Stimulated activated CD4-positive, alpha-beta T cell treated with anti-CD3 and anti-CD28 coated beads, Interleukin-2, amount 100 ng/mL, for 48 hours (primary cell): ENCODE data around the gene WDHD1.
"Not testable (repeated sequence)": the region's sequence is repeated elsewhere in the genome, so short reads cannot be mapped to it uniquely, and the experiment has no call there.

Source experiments
- DNase-seq, 2 donors: peaks; one replicate each; pipeline ENCODE4 v3.0.0-alpha.2; 2020

The WDHD1 gene

GRCh38 chr14:55047301-55048053, 20.6 kb upstream of the WDHD1 start:
- DNase-seq, result no peak

DNA sequence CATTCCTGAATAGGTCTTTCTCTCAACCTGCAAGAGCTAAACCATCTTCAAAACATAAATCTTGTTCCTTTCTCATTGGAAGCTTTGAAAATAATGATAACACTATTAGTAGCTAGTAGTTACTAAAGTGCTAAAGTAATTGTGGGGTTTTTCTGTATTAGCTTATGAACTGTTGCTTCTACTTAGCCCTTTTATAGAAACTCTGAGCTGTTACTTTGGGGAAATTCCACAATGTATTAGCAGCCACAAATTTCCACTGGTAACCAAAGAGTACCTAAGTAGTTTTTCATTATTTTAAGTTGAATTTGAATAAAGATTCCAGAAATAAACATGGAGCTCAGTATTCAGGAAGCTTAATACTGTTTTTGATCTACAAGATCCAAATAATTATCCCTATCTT, 18.2 kb upstream of the WDHD1 start:
- no peak for DNase-seq

DNA sequence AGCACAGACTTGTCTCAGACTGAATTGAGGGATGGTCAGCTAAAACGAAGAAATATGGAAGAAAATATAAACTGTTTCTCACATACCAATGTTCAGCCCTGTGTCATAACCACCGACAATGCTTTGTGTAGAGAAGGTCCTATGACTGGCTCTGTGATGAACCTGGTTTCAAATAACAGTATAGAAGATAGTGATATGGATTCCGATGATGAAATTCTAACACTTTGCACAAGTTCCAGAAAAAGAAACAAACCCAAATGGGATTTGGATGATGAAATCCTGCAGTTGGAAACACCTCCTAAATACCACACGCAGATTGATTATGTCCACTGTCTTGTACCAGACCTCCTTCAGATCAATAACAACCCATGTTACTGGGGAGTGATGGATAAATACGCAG, 16.6 kb upstream of the WDHD1 start:
- no peak for DNase-seq

DNA sequence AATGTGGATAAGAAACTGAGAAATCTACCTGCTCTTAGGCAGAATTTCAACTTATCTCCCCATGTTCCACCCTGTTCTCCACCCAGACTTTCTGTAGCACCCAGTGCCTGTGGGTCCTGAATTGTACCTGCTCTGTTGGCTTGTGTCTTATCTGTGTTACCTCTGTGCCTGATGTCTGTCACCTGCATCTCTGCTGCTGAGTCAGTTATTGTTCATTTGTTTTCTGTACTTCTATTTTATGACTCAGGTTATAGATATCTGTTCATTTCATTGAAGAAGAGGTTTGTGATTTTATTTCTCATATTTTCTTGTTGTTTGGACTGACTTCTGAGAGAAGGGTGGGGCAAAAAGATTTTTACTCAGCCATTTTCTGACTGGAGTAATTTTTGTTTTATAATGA, 11.8 kb upstream of the WDHD1 start:
- no peak for DNase-seq

DNA sequence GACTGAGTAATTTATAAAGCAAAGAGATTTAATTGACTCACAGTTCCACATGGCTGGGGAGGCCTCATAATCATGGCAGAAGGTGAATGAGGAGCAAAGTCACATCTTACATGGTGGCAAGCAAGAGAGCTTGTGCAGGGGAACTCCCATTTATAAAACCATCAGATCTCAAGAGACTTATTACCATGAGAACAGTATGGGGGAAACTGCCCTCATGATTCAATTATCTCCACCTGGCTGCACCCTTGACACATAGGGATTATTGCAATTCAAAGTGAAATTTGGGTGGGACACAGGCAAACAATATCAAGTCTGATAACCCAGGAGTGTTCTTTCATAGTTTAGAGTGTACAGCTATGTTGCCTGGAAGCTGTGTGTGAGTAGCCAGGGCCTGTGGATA, 11.1 kb upstream of the WDHD1 start:
- DNase-seq, result not testable (repeated sequence)

- no peak for DNase-seq
Observed at GRCh38 chr14:55031190-55031589, 4.3 kb upstream of the WDHD1 start.

GRCh38 chr14:55028476-55028875, 1.6 kb upstream of the WDHD1 start:
- no peak for DNase-seq

- DNase-seq, result no peak
Observed at GRCh38 chr14:55028066-55028465, 1.2 kb upstream of the WDHD1 start.

GRCh38 chr14:55026441-55026792, 482 bp downstream of the WDHD1 start:
- DNase-seq, result no peak

DNA sequence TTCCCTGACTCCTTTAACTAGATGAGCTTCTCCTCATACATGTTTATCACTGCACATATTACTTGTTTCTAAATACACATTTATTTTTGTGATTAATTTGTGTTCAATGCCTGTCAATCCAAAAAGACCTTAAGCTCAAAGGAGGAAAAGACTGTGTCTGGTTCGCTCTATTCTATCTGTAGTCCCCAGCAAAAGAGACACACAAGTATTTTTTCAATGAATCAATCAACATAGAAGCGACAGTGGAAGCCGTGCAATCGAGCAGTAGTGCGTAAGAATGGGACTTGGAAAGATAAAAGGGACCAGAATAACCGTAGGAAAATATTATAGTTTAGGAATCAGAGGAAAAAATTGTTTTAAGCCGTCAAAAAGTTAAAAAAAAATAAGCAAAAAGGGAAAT, 951 bp downstream of the WDHD1 start:
- DNase-seq, result no peak

DNA sequence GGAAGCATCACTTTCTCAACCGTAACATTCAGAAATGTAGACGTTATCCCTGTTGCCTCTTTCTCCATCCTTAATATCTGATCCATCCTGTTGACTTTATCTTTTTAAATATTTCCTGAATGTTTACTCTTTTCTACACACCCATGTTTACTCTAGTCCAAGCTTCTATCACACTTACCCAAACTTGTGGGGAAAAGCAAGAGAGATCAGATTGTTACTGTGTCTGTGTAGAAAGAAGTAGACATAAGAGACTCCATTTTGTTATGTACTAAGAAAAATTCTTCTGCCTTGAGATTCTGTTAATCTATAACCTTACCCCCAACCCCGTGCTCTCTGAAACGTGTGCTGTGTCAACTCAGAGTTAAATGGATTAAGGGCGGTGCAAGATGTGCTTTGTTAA, 2.5 kb downstream of the WDHD1 start:
- not testable (repeated sequence) for DNase-seq

DNA sequence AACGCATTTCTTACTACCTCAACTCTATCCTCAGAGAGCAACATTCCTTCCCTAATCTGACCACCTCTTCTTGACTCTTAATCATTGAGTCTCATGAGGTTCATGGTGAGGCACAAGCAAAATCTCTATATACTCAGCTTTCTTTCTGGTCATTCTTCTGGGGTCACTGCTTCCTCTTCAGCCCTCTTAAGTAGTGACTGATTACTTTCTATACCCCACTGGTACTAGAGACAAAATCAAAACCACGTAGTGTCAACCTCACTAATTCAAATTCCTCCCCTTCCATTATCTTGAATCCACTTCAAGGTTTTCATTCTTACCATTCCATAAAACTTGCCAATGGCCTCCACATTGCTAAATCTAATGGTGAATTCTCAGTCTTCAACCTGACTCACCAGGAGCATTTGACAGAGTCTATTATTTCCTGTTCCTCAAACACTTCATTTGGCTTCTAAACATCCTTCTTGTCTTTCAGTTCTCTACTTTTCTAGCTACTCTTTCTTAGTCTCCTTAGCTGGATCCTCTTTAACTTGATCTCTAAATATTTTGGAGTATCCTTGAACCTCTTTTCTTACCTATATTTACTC, 6.8 kb downstream of the WDHD1 start:
- DNase-seq, result no peak

DNA sequence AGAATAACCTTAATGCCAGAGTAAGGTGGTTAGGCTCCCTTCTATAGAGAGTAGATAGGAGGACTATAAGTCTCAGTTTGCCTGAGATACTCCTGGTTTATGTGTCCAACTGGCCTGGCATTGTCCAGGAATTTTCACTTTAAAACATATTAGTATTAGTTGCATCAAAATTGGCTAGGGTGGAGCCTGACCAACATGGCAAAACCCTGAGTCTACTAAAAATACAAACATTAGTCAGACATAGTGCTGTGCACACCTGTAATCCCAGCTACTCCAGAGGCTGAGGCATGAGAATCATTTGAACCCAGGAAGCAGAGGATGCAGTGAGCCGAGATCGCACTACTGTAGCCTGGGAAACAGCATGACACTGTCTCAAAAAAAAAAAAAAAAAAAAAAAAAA, 11.9 kb downstream of the WDHD1 start:
- no peak for DNase-seq

DNA sequence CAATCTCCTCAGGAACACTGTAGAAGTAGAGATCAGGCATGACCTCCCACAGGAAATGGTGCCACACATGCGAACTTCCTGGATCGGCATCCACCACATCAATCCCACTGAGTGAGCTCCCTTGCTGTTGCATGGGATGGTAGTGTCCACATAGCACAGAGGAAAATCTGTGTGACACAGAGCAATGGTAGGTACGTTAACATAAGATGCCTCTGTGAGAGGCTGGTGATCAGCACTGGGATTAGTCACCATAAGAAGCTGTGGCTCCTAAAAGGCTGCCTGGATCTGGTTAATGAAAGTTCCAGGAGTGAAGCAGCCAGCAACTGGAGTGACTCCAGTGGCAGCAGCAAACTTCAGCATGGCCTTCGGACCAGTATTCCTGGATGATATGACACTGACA, 21.8 kb downstream of the WDHD1 start:
- no peak for DNase-seq

- no peak for DNase-seq
Observed at GRCh38 chr14:55000381-55000780, 26.5 kb downstream of the WDHD1 start.

DNA sequence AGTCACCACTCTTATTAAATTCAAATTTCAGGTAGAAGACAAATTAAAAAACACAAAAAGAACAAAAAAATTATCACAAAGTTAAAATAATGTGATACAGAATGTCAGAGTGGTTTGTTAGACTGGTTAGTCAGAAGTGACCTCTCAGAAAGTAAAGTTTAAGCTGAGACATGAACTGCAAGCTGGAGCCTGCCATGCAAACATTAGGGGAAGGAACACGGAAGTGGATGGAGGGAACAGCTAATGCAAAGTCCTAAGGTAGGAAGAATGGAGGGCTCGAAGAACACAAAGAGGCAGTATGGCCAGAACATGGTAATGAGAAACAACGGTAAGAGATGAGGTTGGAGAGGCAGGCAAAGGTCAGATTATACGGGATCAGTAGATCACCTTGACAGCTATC, 41.7 kb downstream of the WDHD1 start:
- no peak for DNase-seq

DNA sequence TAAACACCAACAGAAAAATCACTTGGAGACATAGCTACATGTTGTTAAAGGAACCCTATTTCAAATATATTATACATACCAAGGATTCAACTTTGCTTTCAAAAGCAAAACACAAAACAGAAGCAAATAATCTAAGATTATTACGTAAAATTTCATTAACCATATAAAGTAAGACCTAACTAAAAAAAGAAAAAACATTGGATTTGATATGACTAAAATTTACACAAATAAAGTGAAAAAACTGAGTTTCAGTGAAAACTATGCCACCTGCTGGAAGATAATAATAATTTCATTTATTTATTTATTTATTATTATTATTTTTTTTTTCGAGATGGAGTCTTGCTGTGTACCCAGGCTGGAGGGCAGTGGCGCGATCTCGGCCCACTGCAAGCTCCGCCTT, 45.2 kb downstream of the WDHD1 start:
- DNase-seq, result no peak

- DNase-seq, result no peak
Observed at GRCh38 chr14:54979039-54979438, 47.9 kb downstream of the WDHD1 start.

GRCh38 chr14:54976316-54976715, 50.6 kb downstream of the WDHD1 start:
- no peak for DNase-seq

DNA sequence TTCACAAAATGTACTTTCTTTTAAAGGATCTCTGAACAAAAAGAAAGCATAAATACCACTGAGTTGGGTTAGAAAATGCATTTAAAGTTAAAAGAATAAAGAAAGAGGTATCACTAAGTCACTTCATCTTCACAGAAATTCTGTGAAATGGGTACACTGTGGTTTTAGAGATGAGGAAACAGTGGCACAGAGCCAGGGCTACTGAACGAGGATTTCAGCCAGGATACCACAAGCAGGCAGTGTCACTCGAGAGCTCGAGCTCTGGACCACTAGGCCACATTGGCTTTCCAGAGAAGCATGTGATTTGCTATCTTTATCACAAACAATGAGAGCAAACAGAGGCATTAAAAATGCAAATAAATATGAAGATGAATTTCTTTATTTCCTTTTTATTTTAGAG, 51.0 kb downstream of the WDHD1 start:
- no peak for DNase-seq

DNA sequence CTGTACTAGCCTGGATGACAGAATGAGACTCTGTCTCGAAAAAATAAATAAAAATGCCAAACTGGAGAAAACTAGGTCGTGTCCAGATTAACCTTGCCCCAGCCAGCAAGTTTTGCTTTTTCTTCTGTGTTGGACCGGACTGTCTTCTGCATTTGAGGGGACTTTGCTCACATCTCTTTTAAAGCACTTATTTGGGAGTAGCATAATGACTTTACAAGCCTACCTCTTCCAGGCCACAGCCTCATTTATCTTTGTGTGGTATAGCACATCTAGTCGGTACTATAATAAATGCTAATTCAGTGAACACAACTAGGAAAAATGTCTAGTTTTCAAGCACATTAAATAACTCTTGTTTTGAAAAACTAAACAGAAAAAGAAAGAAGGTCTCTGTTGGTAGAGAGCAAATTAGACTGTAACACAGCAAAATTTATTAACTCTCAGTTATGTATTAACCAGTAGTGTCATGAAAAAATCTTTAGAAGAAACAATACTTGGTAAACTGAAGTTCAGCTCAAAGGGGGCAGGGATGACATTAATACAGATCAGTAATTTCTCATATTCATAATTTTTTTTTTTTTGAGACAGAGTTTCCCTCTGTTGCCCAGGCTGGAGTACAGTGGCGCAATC, 52.0 kb downstream of the WDHD1 start:
- DNase-seq, result no peak

DNA sequence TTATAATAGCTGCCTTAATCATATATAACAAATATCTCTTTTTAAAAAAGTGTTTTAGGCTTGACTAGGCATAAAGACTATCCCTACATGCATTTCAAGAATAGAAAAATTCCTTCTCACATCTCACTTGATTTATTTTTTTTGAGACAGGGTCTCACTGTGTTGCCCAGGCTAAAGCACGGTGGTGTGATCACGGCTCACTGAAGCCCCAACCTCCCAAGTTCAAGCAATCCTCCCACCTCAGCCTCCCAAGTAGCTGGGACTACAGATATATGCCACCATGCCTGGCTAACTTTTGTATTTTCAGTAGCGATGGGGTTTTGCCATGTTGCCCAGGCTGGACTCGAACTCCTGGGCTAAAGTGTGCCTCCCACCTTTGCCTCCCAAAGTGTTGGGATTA, 59.4 kb downstream of the WDHD1 start:
- DNase-seq, result no peak

- no peak for DNase-seq
Observed at GRCh38 chr14:54955143-54955542, 71.8 kb downstream of the WDHD1 start.

- DNase-seq, result not testable (repeated sequence)
Observed at GRCh38 chr14:54953609-54954008, 73.3 kb downstream of the WDHD1 start.

DNA sequence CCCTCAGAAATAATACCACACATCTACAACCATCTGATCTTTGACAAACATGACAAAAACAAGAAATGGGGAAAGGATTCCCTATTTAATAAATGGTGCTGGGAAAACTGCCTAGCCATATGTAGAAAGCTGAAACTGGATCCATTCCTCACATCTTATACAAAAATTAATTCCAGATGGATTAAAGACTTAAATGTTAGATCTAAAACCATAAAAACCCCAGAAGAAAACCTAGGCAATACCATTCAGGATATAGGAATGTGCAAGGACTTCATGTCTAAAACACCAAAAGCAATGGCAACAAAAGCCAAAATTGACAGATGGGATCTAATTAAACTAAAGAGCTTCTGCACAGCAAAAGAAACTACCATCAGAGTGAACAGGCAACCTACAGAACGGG, 74.1 kb downstream of the WDHD1 start:
- DNase-seq, result not testable (repeated sequence)
